NCI-H2171 treated with DMSO at 0.1 percent for 48 hours (cell line): ENCODE data around the gene TRPV3.
"Not testable (repeated sequence)": the region's sequence is repeated elsewhere in the genome, so short reads cannot be mapped to it uniquely, and the experiment has no call there.

Source experiments
- DNase-seq: peaks from one replicate; lab custom pipeline; 2025; lab: John Stamatoyannopoulos, UW

Gene TRPV3

DNA sequence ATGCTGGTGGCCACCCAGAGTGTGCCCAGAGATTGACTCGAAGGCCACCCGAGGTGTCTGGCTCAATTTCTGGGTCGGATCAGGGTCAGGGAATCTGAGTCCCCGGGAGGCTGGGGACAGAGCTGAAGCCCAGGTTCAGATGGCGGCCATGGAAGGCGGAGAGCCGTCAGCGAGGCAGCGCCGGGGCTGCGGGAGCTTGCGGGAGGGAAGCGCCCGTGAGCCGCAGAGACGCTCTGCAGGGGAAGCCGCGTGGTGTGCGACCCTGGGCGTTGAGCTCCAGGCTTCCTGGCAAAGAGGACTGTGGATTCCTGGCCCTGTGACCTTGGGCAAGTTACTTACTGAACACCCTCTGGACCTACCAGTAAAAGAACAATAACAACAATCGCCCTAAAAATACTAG lies 85.5 kb downstream of the TRPV3 start:
- no peak for DNase-seq

DNA sequence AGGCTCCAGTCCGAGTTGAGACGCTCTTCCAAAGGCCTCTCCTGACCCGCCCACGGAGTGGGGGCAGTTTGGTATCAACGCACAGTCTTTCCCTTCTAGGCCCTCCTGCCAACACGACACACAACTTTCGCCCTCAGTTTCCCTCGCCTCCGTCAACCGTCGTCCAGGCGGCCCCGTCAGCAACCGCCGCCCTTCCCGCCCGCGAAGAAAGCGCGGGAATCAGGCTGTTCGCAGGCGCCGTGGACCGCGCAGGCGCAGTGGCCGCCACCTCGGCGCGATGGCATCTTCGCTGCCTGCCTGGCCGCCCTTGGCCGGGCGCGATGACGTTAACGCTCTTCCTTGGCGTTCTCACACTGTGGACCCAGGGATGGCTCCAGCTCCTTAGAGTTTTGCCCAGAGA lies 86.0 kb downstream of the TRPV3 start, which contains the start of gene SPATA22:
TSS of gene SPATA22 (minus strand) at position 221 of the 400 bp plus-strand sequence. CDS start 2,494 bp downstream, outside the sequence.
- no peak for DNase-seq

DNA sequence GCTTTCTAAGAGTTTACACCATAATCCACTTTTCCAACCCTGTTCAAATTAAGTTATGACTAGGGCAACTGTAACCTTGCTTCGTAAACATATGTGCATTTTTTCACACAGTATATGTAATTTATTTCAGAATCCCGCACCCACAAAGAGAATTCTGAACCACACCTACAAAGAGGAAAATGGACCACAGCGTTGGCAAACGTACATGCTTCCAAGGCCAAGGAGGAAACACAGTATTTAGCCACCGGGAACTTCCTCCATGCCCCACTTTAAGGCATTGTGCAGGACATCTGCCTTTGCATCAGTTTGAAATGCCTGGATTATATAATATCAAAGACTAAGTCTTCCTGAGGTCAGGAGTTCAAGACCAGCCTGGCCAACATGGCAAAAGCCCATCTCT lies 88.1 kb downstream of the TRPV3 start:
- DNase-seq: no peak

DNA sequence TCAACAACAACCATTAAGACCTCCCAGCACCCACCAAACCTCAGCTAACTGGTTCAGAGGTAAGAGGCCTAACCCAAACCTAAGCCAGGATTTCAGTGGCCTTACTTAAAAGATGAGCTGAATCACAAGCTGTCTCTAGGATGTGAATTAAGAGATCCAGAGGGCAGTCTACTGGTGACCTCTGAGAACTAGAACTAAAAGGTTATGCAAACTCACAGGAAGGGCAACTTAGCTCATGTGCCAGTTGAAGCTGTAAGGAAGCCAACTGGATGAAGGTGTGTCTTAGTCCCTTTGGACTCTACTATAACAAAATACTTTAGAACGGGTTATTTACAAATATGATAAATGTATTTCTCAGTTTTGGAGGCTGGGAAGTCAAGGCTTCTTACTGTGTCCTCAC lies 91.3 kb downstream of the TRPV3 start:
- not testable (repeated sequence) for DNase-seq
